ENCODE measurements around the gene AFG1L. TPM values are rescaled to one million over a fixed set of nuclear protein-coding genes. Genes with fewer than 3 reads are reported as not detected.

AFG1L gene
- total RNA-seq, 3 donors from 2014 or later, result 8.4 to 11.7 (median 10.6) TPM

DNA sequence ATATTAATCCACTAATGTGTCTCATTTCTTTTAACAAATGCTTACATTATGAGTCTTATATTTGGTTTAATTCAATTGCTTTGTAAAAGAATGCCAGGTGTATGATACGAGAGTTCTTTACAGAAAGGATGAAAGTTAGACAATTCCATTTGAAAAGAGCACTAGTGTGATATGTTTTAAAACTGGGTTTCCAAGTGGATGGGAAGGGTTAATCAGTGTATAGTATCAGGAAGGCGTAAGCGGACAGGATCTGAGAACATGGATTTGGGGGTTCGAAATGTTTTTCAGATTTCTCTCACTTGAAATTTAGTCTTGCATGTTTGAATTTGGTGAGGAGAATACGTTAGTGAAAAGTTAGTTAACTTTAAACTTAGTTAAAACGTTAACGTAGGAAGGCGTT is 268.4 kb downstream of the AFG1L start:
- intact Hi-C loops (cut with DNase I, micrococcal nuclease), result no loop called here
- Histone ChIP-seq H3K36me3 (ENCODE audit: low read depth) (no peaks in the 10 kb centered on the region), H3K4me1 (ENCODE audit: low read depth) (peaks cover 25% of the 10 kb centered on the region), H3K4me3 (no peak overlapping the region), H3K9me3 (no peaks in the 10 kb centered on the region)
- ATAC-seq (no peak), DNase-seq (no peak)
- TF ChIP-seq, protein P1, sequence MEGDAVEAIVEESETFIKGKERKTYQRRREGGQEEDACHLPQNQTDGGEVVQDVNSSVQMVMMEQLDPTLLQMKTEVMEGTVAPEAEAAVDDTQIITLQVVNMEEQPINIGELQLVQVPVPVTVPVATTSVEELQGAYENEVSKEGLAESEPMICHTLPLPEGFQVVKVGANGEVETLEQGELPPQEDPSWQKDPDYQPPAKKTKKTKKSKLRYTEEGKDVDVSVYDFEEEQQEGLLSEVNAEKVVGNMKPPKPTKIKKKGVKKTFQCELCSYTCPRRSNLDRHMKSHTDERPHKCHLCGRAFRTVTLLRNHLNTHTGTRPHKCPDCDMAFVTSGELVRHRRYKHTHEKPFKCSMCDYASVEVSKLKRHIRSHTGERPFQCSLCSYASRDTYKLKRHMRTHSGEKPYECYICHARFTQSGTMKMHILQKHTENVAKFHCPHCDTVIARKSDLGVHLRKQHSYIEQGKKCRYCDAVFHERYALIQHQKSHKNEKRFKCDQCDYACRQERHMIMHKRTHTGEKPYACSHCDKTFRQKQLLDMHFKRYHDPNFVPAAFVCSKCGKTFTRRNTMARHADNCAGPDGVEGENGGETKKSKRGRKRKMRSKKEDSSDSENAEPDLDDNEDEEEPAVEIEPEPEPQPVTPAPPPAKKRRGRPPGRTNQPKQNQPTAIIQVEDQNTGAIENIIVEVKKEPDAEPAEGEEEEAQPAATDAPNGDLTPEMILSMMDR (IDR thresholded peaks at IDR 0.05), result no peak

GRCh38 chr6:108564178-108564577 is 269.3 kb downstream of the AFG1L start:
- TF ChIP-seq, protein P1 (IDR thresholded peaks at IDR 0.05), result no peak
- DNase-seq (no peak), ATAC-seq (no peak)
- intact Hi-C loops (cut with DNase I, micrococcal nuclease), result no loop called here
- peaks cover 25% of the 10 kb centered on the region for H3K4me1 ChIP-seq (ENCODE audit: low read depth)
- no peak overlapping the region for H3K4me3 ChIP-seq
- no peaks in the 10 kb centered on the region for H3K9me3 ChIP-seq
- no peaks in the 10 kb centered on the region for H3K36me3 ChIP-seq (ENCODE audit: low read depth)

GRCh38 chr6:108565091-108565766 is 270.4 kb downstream of the AFG1L start:
- peaks cover 25% of the 10 kb centered on the region for H3K4me1 ChIP-seq (ENCODE audit: low read depth)
- no peak overlapping the region for H3K4me3 ChIP-seq
- no peak for ATAC-seq
- intact Hi-C loops (cut with DNase I, micrococcal nuclease), result no loop called here
- TF ChIP-seq, protein P1 (IDR thresholded peaks at IDR 0.05), result no peak
- H3K9me3 ChIP-seq, result no peaks in the 10 kb centered on the region
- no peak for DNase-seq
- H3K36me3 ChIP-seq (ENCODE audit: low read depth), result no peaks in the 10 kb centered on the region

DNA sequence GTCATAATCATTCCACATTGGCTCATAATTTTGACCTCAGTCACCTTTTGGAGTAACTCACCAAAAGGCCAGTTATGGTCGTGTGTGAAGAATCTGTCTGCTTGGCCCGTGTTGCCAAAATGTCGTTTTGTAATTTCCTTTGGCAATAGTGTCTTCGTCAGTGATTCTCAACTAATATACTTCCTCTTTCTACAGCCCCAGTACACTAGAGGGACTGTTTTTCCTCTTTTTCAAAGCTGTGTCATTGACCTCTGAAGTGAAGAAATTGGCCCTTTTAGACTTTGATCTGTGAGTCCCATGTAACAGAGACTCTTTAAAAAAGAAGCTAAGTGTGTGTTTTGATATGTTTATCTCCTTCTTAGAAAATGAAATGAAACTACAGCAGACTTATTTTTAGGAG is 271.0 kb downstream of the AFG1L start:
- H3K9me3 ChIP-seq, result no peaks in the 10 kb centered on the region
- H3K4me3 ChIP-seq, result no peak overlapping the region
- peaks cover 25% of the 10 kb centered on the region for H3K4me1 ChIP-seq (ENCODE audit: low read depth)
- ATAC-seq (peak; percentile 43), DNase-seq (peak in 1 of 3 donors; percentile 42)
- intact Hi-C loops (cut with DNase I, micrococcal nuclease), result no loop called here
- H3K36me3 ChIP-seq (ENCODE audit: low read depth), result no peaks in the 10 kb centered on the region
- TF ChIP-seq, protein P1 (IDR thresholded peaks at IDR 0.05), result peak; percentile 9

DNA sequence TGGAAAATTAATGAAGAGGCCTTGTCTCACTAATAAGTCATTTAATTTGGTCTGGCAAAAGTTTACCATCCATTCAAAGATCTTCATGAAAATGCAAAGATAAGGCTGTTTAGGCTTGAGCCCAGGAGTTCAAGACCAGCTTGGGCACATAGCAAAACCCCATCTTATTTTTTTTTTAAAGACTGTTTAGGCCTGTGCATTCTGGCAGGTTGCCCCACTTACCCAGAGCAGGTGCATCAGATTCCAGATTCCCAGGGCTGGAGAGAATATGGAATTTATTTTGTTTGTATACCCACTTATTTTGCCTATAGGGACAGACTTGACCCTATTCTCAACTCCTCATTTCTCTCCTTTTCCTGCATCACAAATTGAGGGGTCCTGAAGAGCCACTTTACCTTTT is 271.6 kb downstream of the AFG1L start:
- Histone ChIP-seq H3K36me3 (ENCODE audit: low read depth) (no peaks in the 10 kb centered on the region), H3K4me3 (no peak overlapping the region), H3K9me3 (no peaks in the 10 kb centered on the region), H3K4me1 (ENCODE audit: low read depth) (peaks cover 25% of the 10 kb centered on the region)
- DNase-seq (no peak), ATAC-seq (no peak)
- TF ChIP-seq, protein P1 (IDR thresholded peaks at IDR 0.05), result no peak
- intact Hi-C loops (cut with DNase I, micrococcal nuclease), result no loop called here
